Spleen (tissue), 11 donors: ENCODE data around the gene ABCA6. TPM values are rescaled to one million over a fixed set of nuclear protein-coding genes. Genes with fewer than 3 reads are reported as not detected.
A peak's percentile ranks its signal among the peaks of the same experiment; 100 is the strongest.

Experiments
- DNase-seq: peaks from one replicate; pipeline ENCODE4 v3.0.0-alpha.2; 2020
- H3K27ac ChIP-seq, 8 donors: fragments of 200-600 bp; sonication (generic) in 7 of 8; 1 replicate in 4 of 8; 2 replicates in 4 of 8; pipeline versions ENCODE4 v1.5.0 to v1.8.0; 2016 to 2021; ENCODE audit warnings: inconsistent platforms in 4 of 8, mild to moderate bottlenecking in 4 of 8, moderate library complexity in 1 of 8
- H3K27me3 ChIP-seq, 7 donors: fragments of 200-600 bp; sonication (generic) in 6 of 7; replicated peaks in 1 of 7; 1 replicate in 4 of 7; 2 replicates in 3 of 7; pipeline versions ENCODE4 v1.5.0 to v1.8.0; 2016 to 2021; ENCODE audit warnings: inconsistent platforms in 3 of 7, mild to moderate bottlenecking in 1 of 7
- H3K36me3 ChIP-seq, 6 donors: fragments of 200-600 bp; sonication (generic) in 5 of 6; 1 replicate in 4 of 6; 2 replicates in 2 of 6; pipeline versions ENCODE4 v1.5.0 to v1.8.0; 2016 to 2021; ENCODE audit warnings: inconsistent platforms in 2 of 6
- H3K4me1 ChIP-seq, 6 donors: fragments of 200-600 bp; sonication (generic) in 5 of 6; 1 replicate in 3 of 6; 2 replicates in 3 of 6; pipeline versions ENCODE4 v1.5.0 to v1.8.0; 2016 to 2021; ENCODE audit warnings: inconsistent platforms in 3 of 6
- H3K4me3 ChIP-seq, 8 donors: fragments of 200-600 bp; sonication (generic) in 7 of 8; 1 replicate in 4 of 8; 2 replicates in 4 of 8; pipeline versions ENCODE4 v1.5.0 to v1.8.0; 2016 to 2021; ENCODE audit warnings: inconsistent platforms in 4 of 8, mild to moderate bottlenecking in 4 of 8, moderate library complexity in 2 of 8
- H3K9me3 ChIP-seq, 8 donors: fragments of 200-600 bp; sonication (generic) in 7 of 8; 1 replicate in 4 of 8; 2 replicates in 4 of 8; pipeline versions ENCODE4 v1.5.0 to v1.8.0; 2016 to 2021; ENCODE audit warnings: inconsistent platforms in 4 of 8
- POLR2A ChIP-seq, 3 donors: fragments of 450-650 bp; IDR thresholded peaks; one replicate each; pipeline ENCODE4 v1.5.1; 2017; ENCODE audit warnings: antibody characterized with exemption in 3 of 3, mild to moderate bottlenecking in 1 of 3
- POLR2AphosphoS5 ChIP-seq, 3 donors: sonication (generic); formaldehyde crosslinking; IDR thresholded peaks; one replicate each; pipeline ENCODE4 v1.5.1; 2017; ENCODE audit warnings: antibody characterized with exemption in 3 of 3
- WGBS, 5 donors: extraction: QIAGEN DNeasy Blood & Tissue Kit in 3 of 5; methylation state at CpG; one replicate each; pipeline versions ENCODE4 v1.1.5 to v1.1.7; 2013 to 2018; 5-methylcytosine and 5-hydroxymethylcytosine counted together
- intact Hi-C: fragments of 100-400 bp; cut with DNase I; formaldehyde crosslinking; loops from one replicate; pipeline ENCODE4 v1.15.0; 2023; ENCODE audit warnings: low total_unique reads
- polyA plus RNA-seq, 3 donors: library from polyadenylated mRNA; stranded (reverse); fragments of 200-250 nt; gene quantifications; one replicate each; pipeline ENCODE4 v1.2.1, GENCODE V29; 2013
- total RNA-seq, 7 donors: library from RNA; depleted of rRNA in 3 of 7; stranded (reverse); fragments of >200 nt in 3 of 7; fragmentation: NEBNext Ultra II Directional in 4 of 7; extraction: Animal tissue kit (Norgen Biotek cat#: 25700) in 4 of 7; gene quantifications; one replicate each; pipeline versions ENCODE4 v1.1.0 to v1.2.1, GENCODE V29; 2016 to 2021
- TF ChIP-seq, protein P1 (sequence below), 11 experiments: fragments of 200-600 bp in 7 of 11; fragments of 450-650 bp in 4 of 11; sonication (generic) in 4 of 11; IDR thresholded peaks in 8 of 11; conservative IDR thresholded peaks in 3 of 11; 1 replicate in 7 of 11; 2 replicates in 4 of 11; pipeline versions ENCODE4 v1.4.0 to v1.8.0; 2016 to 2021; ENCODE audit warnings: antibody characterized with exemption in 11 of 11, inconsistent platforms in 4 of 11, mild to moderate bottlenecking in 1 of 11
- donor health status: healthy with polysubstance abuse.
- donor health status: DM: no; HTN: no; CAD: no; lungs with moderate emphysema.
- donor health status: DM: no; HTN: no; CAD: no.
- donor health status: Bipolar disorder and iron deficiency.
- donor health status: healthy.
- donor health status: DM: no; HTN: no; CAD: no.
- donor health status: DM: yes; HTN: yes; CAD: no.

The ABCA6 gene
- total and polyA plus RNA-seq, 10 donors = 2.3 to 23.2 (median 9.6) TPM

DNA sequence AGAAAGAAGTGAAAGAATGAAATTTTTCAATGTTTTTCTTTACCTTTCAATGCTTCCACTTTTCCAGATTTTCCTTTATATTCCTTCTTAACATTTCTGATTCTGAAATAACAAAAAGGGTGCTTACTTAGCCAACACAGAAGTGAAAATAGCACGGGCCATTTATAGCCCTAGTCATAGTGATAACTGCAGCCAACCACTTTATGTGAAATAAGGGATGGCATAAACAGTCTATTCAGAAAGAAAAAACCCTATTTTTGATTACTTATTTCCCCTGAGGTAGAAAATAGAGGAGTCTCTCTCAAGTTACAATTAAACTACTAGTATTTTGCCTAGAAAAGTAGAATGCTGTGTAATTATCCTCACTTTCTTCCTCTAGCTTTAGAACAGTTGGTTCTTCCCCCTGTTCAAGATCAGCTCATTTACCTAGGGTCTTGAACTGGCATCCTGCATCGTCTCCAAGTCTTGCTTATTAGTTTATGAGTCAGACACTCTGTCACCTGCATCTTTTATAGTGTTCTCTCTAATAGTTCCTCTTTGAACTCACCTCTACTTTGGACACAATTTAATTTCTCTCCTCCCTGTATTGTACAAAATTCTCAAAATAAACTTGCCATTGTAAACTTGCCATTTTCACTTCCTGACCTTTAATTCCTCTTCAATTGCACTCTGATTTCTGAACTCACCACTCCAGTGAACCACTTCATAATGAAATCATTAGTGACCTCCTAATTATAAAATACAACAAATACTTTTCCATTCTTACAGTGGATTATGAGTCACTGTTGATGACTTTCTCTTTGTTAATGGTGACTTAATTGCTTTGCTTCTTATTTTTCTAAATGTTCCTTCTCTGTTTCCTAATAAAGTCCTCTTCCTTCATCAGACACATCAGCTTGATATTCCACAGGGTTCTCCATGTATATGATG, 23.6 kb downstream of the ABCA6 start:
- intact Hi-C loops = no loop called here
- no peak for DNase-seq
- Histone ChIP-seq H3K4me1 (peaks cover 0 to 40% (median 14%) of the 10 kb centered on the region in 6 donors), H3K36me3 (no peaks in the 10 kb centered on the region), H3K27ac (peak overlapping the region in 3 of 8 donors; percentile 14 to 33 (median 15)), H3K4me3 (no peak overlapping the region), H3K27me3 (no peaks in the 10 kb centered on the region), H3K9me3 (no peaks in the 10 kb centered on the region)
- WGBS, 5 donors = 46 to 58% (median 56%) methylated on average over 2 of the region's 2 CpGs
- TF ChIP-seq, protein P1, sequence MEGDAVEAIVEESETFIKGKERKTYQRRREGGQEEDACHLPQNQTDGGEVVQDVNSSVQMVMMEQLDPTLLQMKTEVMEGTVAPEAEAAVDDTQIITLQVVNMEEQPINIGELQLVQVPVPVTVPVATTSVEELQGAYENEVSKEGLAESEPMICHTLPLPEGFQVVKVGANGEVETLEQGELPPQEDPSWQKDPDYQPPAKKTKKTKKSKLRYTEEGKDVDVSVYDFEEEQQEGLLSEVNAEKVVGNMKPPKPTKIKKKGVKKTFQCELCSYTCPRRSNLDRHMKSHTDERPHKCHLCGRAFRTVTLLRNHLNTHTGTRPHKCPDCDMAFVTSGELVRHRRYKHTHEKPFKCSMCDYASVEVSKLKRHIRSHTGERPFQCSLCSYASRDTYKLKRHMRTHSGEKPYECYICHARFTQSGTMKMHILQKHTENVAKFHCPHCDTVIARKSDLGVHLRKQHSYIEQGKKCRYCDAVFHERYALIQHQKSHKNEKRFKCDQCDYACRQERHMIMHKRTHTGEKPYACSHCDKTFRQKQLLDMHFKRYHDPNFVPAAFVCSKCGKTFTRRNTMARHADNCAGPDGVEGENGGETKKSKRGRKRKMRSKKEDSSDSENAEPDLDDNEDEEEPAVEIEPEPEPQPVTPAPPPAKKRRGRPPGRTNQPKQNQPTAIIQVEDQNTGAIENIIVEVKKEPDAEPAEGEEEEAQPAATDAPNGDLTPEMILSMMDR (IDR thresholded peaks at IDR 0.05 in 8 of 11, conservative IDR thresholded peaks at IDR 0.05 in 3 of 11) = no peak
- no peak for TF ChIP-seq POLR2A (IDR thresholded peaks at IDR 0.05)
- no peak for TF ChIP-seq POLR2AphosphoS5 (IDR thresholded peaks at IDR 0.05)

DNA sequence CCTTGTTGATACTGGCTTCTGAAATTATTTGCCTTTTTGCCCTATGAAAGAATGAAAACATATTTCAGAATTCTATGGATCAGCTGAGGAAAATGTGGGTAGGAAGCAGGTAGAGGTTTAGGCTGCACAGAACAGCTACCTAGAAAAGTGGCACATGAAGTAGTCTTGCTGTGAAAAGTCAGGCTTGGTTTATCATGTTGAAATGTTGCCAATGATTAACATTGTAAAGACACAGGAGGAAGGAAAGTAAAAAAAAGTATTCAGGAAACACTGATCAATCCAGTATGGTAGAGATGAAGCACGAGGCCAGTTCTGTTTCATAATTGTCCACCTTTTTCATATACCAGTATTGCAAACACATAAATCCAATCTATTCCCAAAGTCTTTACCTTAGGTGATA, 29.9 kb downstream of the ABCA6 start:
- no peaks in the 10 kb centered on the region for H3K27me3 ChIP-seq
- H3K9me3 ChIP-seq = no peaks in the 10 kb centered on the region
- TF ChIP-seq, protein P1 (IDR thresholded peaks at IDR 0.05 in 8 of 11, conservative IDR thresholded peaks at IDR 0.05 in 3 of 11) = no peak
- TF ChIP-seq POLR2A (IDR thresholded peaks at IDR 0.05) (no peak), POLR2AphosphoS5 (IDR thresholded peaks at IDR 0.05) (no peak)
- H3K4me1 ChIP-seq = peaks cover 0 to 22% (median 2%) of the 10 kb centered on the region in 6 donors
- intact Hi-C loops = no loop called here
- no peak overlapping the region for H3K27ac ChIP-seq
- H3K36me3 ChIP-seq = no peaks in the 10 kb centered on the region
- WGBS, 5 donors = 39 to 82% (median 46%) methylated on average over 1 of the region's 1 CpG
- H3K4me3 ChIP-seq = no peak overlapping the region
- no peak for DNase-seq

DNA sequence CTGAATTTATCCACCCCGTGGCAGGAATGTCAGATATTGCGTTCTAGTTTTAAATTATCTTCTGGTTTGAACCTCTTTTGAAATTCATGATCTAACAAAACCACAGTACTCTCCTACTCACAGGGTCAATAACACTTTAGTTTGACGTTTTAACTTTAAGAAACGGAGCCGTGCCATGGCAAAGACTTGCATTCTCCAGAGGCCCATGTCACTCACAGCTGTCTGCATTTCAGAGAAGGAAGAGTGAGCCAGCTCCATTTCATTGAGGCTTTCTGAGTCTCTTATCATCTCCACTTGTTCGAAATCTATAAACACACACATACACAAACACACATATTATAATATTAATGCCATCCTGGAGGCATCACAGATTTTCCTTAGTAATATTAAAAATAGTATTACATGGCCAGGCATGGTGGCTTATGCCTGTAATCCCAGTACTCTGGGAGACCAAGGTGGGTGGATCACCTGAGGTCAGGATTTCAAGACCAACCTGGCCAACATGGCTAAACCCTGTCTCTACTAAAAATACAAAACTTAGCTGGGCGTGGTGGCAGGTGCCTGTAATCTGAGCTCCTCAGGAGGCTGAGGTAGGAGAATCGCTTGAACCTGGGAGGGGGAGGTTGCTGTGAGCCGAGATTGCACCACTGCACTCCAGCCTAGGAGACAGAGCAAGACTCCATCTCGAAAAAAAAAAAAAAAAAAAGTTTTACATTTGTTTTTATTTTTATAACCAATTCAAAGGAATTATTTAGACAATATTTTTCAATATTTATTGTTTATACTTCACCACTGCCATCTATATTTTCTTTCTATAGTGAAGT, 35.6 kb downstream of the ABCA6 start:
- Histone ChIP-seq H3K36me3 (no peaks in the 10 kb centered on the region), H3K9me3 (no peaks in the 10 kb centered on the region), H3K27ac (no peak overlapping the region), H3K4me3 (no peak overlapping the region), H3K27me3 (no peaks in the 10 kb centered on the region), H3K4me1 (no peaks in the 10 kb centered on the region)
- intact Hi-C loops = no loop called here
- no peak for TF ChIP-seq POLR2A (IDR thresholded peaks at IDR 0.05)
- no peak for TF ChIP-seq POLR2AphosphoS5 (IDR thresholded peaks at IDR 0.05)
- TF ChIP-seq, protein P1 (IDR thresholded peaks at IDR 0.05 in 8 of 11, conservative IDR thresholded peaks at IDR 0.05 in 3 of 11) = no peak
- no peak for DNase-seq
- 87 to 92% (median 88%) methylated on average over 10 of the region's 10 CpGs for WGBS, 5 donors
